Endothelial cell of umbilical vein (primary cell): Measurements from ENCODE around the gene MCF2.
A peak's percentile ranks its signal among the peaks of the same experiment; 100 is the strongest.

Source experiments
- CTCF ChIP-seq, 2 donors: IDR thresholded peaks; 1 replicate in 1 of 2; 2 replicates in 1 of 2; pipeline ENCODE4 v1.5.1; 2011; ENCODE audit warnings: low read length in 2 of 2, mild to moderate bottlenecking in 2 of 2, moderate library complexity in 2 of 2, control low read depth in 1 of 2, inconsistent platforms in 1 of 2, low read depth in 1 of 2; ENCODE audit not compliant: insufficient read depth in 1 of 2; ENCODE audit errors: extremely low read depth in 1 of 2
- MYC ChIP-seq: IDR thresholded peaks from one replicate; pipeline ENCODE4 v1.6.1; 2011; ENCODE audit warnings: mild to moderate bottlenecking, low read depth, low read length
- POLR2AphosphoS5 ChIP-seq: IDR thresholded peaks from 2 replicates; pipeline ENCODE4 v1.6.1; 2012; ENCODE audit warnings: low read depth, mild to moderate bottlenecking, control low read depth, low read length, moderate library complexity; ENCODE audit not compliant: insufficient read depth

DNA sequence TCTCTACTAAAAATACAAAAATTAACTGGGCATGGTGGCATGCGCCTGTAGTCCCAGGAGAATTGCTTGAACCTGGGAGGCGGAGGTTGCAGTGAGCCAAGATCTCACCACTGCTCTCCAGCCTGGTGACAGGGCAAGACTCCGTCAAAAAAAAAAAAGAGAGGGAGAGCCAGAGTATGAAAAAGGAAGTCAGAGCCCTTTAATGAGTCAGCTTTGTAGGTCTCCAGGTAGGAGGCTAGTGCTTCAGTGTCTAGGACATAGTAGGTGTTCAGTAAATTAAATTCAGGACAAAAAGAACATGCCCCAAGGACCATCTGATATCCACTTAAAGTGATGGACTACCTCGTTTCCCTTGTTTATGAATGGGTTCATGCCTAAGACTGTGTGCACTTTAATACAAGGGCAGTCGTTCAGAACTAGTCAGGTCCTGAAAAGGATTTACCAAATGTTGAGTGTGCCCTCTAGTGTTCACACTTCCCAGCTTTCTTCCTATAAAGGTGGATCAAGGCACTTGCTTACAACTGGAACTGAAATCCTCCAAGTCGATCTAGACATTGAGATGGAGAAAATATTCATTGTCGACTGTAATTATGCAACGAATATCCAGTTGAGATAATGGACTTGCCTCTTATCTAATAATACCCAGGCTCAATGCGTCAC lies 148.5 kb downstream of the MCF2 start:
- TF ChIP-seq CTCF (IDR thresholded peaks at IDR 0.05; ENCODE audit: extremely low read depth in 1 of 2, insufficient read depth in 1 of 2, low read depth in 1 of 2, low read length in 2 of 2) (peak; percentile 13 to 29), MYC (no peak), POLR2AphosphoS5 (no peak)
